Upper lobe of left lung (tissue), 6 donors: Measurements from ENCODE around the gene NRF1. TPM values are rescaled to one million over a fixed set of nuclear protein-coding genes. Genes with fewer than 3 reads are reported as not detected.

ENCODE experiments used
- ATAC-seq, 2 donors: fragments of 200-7000 bp; cut with Tn5 transposase; one replicate each; pipeline ENCODE4 v1.9.1; 2022; ENCODE audit warnings: mild to moderate bottlenecking in 2 of 2, moderate library complexity in 2 of 2; ENCODE audit not compliant: low FRiP score in 2 of 2
- DNase-seq, 2 donors: peaks; one replicate each; pipeline ENCODE4 v3.0.0-alpha.2; 2019 to 2020
- H3K27ac ChIP-seq, 4 donors: fragments of 200-600 bp; sonication (generic); one replicate each; pipeline ENCODE4 v1.5.1; 2016 to 2019
- H3K27me3 ChIP-seq, 4 donors: fragments of 200-600 bp; sonication (generic); one replicate each; pipeline ENCODE4 v1.5.1; 2017 to 2019
- H3K36me3 ChIP-seq, 4 donors: fragments of 200-600 bp; sonication (generic); one replicate each; pipeline ENCODE4 v1.5.1; 2016 to 2019
- H3K4me1 ChIP-seq, 4 donors: fragments of 200-600 bp; sonication (generic); one replicate each; pipeline ENCODE4 v1.5.1; 2018 to 2019
- H3K4me3 ChIP-seq, 4 donors: fragments of 200-600 bp; sonication (generic); one replicate each; pipeline ENCODE4 v1.5.1; 2017 to 2019; ENCODE audit warnings: mild to moderate bottlenecking in 2 of 4, moderate library complexity in 1 of 4
- H3K9me3 ChIP-seq, 4 donors: fragments of 200-600 bp; sonication (generic); one replicate each; pipeline ENCODE4 v1.5.1; 2018 to 2019
- CTCF ChIP-seq, 6 experiments: fragments of 450-650 bp in 4 of 6; fragments of 200-600 bp in 2 of 6; sonication (generic) in 2 of 6; IDR thresholded peaks; one replicate each; pipeline ENCODE4 v1.5.1; 2016 to 2019; ENCODE audit warnings: antibody characterized with exemption in 6 of 6
- EP300 ChIP-seq, 4 donors: sonication (generic); formaldehyde crosslinking; IDR thresholded peaks; one replicate each; pipeline ENCODE4 v1.5.1; 2017; ENCODE audit warnings: antibody characterized with exemption in 4 of 4, control low read depth in 2 of 4
- POLR2A ChIP-seq, 4 donors: fragments of 450-650 bp; IDR thresholded peaks; one replicate each; pipeline ENCODE4 v1.5.1; 2016 to 2017; ENCODE audit warnings: antibody characterized with exemption in 4 of 4, mild to moderate bottlenecking in 2 of 4
- POLR2AphosphoS5 ChIP-seq, 2 donors: sonication (generic); formaldehyde crosslinking; IDR thresholded peaks; one replicate each; pipeline ENCODE4 v1.5.1; 2017; ENCODE audit warnings: antibody characterized with exemption in 2 of 2
- WGBS, 2 donors: methylation state at CpG; one replicate each; pipeline ENCODE4 v1.1.5; 2017 to 2018; 5-methylcytosine and 5-hydroxymethylcytosine counted together
- total RNA-seq, 6 donors: library from RNA; depleted of rRNA in 4 of 6; stranded (reverse); fragments of >200 nt in 4 of 6; gene quantifications; one replicate each; pipeline versions ENCODE4 v1.1.0 to v1.2.1, GENCODE V29; 2016 to 2021
- donor health status: DM: no; HTN: no; CAD: no; lungs with moderate emphysema.
- donor health status: DM: no; HTN: yes; CAD: no; lungs with severe emphysema.

The NRF1 gene
- total RNA-seq, 6 donors from 2014 or later = 12.7 to 27.2 (median 19.1) TPM

GRCh38 chr7:129721068-129721467 lies 109.5 kb downstream of the NRF1 start:
- H3K4me3 ChIP-seq = no peak overlapping the region
- ATAC-seq (peak in 1 of 2 donors; percentile 35), DNase-seq (no peak)
- no peaks in the 10 kb centered on the region for H3K9me3 ChIP-seq
- TF ChIP-seq POLR2AphosphoS5 (IDR thresholded peaks at IDR 0.05) = no peak
- TF ChIP-seq POLR2A (IDR thresholded peaks at IDR 0.05) = no peak
- no peak for TF ChIP-seq EP300 (IDR thresholded peaks at IDR 0.05)
- no peak for TF ChIP-seq CTCF (IDR thresholded peaks at IDR 0.05)
- no peaks in the 10 kb centered on the region for H3K4me1 ChIP-seq
- 50 to 54% methylated on average over 1 of the region's 1 CpG for WGBS, 2 donors
- no peaks in the 10 kb centered on the region for H3K27me3 ChIP-seq
- peaks cover 10 to 67% (median 27%) of the 10 kb centered on the region in 4 donors for H3K36me3 ChIP-seq
- H3K27ac ChIP-seq = no peak overlapping the region

- 92 to 100% methylated on average over 1 of the region's 1 CpG for WGBS, 2 donors
- H3K9me3 ChIP-seq = no peaks in the 10 kb centered on the region
- no peak overlapping the region for H3K27ac ChIP-seq
- peaks cover 6 to 69% (median 28%) of the 10 kb centered on the region in 4 donors for H3K36me3 ChIP-seq
- ATAC-seq = no peak
- no peak overlapping the region for H3K4me3 ChIP-seq
- no peaks in the 10 kb centered on the region for H3K4me1 ChIP-seq
- no peaks in the 10 kb centered on the region for H3K27me3 ChIP-seq
- DNase-seq = no peak
- TF ChIP-seq EP300 (IDR thresholded peaks at IDR 0.05) (no peak), POLR2AphosphoS5 (IDR thresholded peaks at IDR 0.05) (no peak), POLR2A (IDR thresholded peaks at IDR 0.05) (no peak), CTCF (IDR thresholded peaks at IDR 0.05) (no peak)
Measured at GRCh38 chr7:129723679-129724078, 112.2 kb downstream of the NRF1 start.

GRCh38 chr7:129724796-129725195 lies 113.3 kb downstream of the NRF1 start:
- no peak for ATAC-seq
- no peaks in the 10 kb centered on the region for H3K27me3 ChIP-seq
- no peak for TF ChIP-seq POLR2A (IDR thresholded peaks at IDR 0.05)
- no peak for DNase-seq
- no peaks in the 10 kb centered on the region for H3K9me3 ChIP-seq
- no peak overlapping the region for H3K27ac ChIP-seq
- H3K4me3 ChIP-seq = no peak overlapping the region
- H3K4me1 ChIP-seq = no peaks in the 10 kb centered on the region
- peaks cover 6 to 69% (median 32%) of the 10 kb centered on the region in 4 donors for H3K36me3 ChIP-seq
- 96 to 100% methylated on average over 3 of the region's 3 CpGs for WGBS, 2 donors

- no peak overlapping the region for H3K27ac ChIP-seq
- H3K4me1 ChIP-seq = no peaks in the 10 kb centered on the region
- no peak for TF ChIP-seq CTCF (IDR thresholded peaks at IDR 0.05)
- H3K27me3 ChIP-seq = no peaks in the 10 kb centered on the region
- no peaks in the 10 kb centered on the region for H3K9me3 ChIP-seq
- WGBS, 2 donors = 87 to 89% methylated on average over 5 of the region's 5 CpGs
- peaks cover 6 to 88% (median 41%) of the 10 kb centered on the region in 4 donors for H3K36me3 ChIP-seq
- DNase-seq = no peak
- no peak for ATAC-seq
- H3K4me3 ChIP-seq = no peak overlapping the region
Measured at GRCh38 chr7:129728875-129729467, 117.5 kb downstream of the NRF1 start.

- ATAC-seq (no peak), DNase-seq (no peak)
- peaks cover 6 to 88% (median 42%) of the 10 kb centered on the region in 4 donors for H3K36me3 ChIP-seq
- 85 to 95% methylated on average over 2 of the region's 2 CpGs for WGBS, 2 donors
- no peak overlapping the region for H3K27ac ChIP-seq
- TF ChIP-seq EP300 (IDR thresholded peaks at IDR 0.05) = no peak
- TF ChIP-seq POLR2AphosphoS5 (IDR thresholded peaks at IDR 0.05) = no peak
- no peak for TF ChIP-seq CTCF (IDR thresholded peaks at IDR 0.05)
- no peak for TF ChIP-seq POLR2A (IDR thresholded peaks at IDR 0.05)
- no peaks in the 10 kb centered on the region for H3K27me3 ChIP-seq
- no peak overlapping the region for H3K4me3 ChIP-seq
- no peaks in the 10 kb centered on the region for H3K4me1 ChIP-seq
- H3K9me3 ChIP-seq = no peaks in the 10 kb centered on the region
Measured at GRCh38 chr7:129729511-129729910, 118.0 kb downstream of the NRF1 start.
